Left renal cortex interstitium (tissue), 4 donors: ENCODE measurements around the gene RPGRIP1. TPM values are rescaled to one million over a fixed set of nuclear protein-coding genes. Genes with fewer than 3 reads are reported as not detected.
"Not testable (repeated sequence)": the region's sequence is repeated elsewhere in the genome, so short reads cannot be mapped to it uniquely, and the experiment has no call there.

Experiments
- DNase-seq, 4 donors: peaks; one replicate each; pipeline ENCODE4 v3.0.0-alpha.2; 2013; ENCODE audit warnings: low read depth in 4 of 4, low spot score in 2 of 4, missing footprints in 1 of 4
- polyA plus RNA-seq, 4 donors: library from polyadenylated mRNA; unstranded; fragments of 120-200 nt; gene quantifications; one replicate each; pipeline ENCODE4 v1.2.1, GENCODE V29; 2013; ENCODE audit not compliant: insufficient read length in 4 of 4

RPGRIP1 gene
- under 1 TPM; 0.37 to 0.81 (median 0.61) TPM for polyA plus RNA-seq

DNA sequence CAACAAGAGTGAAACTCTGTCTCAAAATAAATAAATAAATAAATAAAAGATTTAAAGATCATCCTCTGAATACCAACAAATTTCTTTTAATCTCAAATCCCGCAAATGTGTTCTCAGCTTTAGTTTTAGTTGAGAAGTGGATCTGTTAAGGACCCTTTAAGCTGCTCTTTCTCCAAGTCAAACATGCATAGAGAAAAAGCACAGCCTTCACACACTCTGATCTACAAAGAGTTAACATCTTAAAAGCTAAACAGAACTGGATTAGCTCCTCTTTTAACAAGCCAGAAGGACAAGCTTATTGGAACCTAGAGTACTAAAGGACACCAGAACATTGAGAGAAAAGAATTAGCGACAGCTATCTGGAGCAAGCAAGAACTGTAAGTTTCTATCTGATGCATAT, at the start of gene RPGRIP1:
RPGRIP1 (plus strand) TSS at position 301 of the 400 bp plus-strand sequence. CDS start 7,894 bp downstream, outside the sequence.
- DNase-seq = no peak

DNA sequence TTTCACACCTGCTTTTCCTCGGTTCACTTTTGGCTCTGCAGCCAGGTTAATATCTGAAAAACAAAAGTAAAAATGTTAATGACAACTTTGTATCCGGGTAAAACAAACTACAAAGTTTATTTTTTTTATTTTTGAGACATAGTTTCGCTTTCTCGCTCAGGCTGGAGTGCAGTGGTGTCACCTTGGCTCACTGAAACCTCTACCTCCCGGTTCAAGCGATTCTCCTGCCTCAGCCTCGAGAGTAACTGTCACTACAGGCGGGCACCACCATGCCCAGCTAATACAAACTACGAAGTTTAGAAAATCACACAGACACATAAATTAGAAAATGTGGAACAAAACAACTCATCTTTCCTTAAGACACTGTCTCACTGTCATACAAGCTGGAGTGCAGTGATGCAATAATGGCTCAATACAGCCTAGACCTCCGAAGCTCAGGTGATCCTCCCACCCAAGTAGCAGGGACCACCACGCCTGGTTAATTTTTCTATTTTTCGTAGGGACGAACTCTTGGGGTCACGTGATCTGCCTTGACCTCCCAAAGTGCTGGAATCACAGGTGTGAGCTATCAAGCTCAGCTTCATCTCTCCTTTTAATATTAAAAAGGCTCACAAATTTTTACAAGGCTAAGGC, 48.7 kb upstream of the RPGRIP1 start:
- no peak for DNase-seq

- DNase-seq = no peak
These were observed 46.3 kb upstream of the RPGRIP1 start for GRCh38 chr14:21233457-21234076.

- DNase-seq = no peak
These were observed 45.8 kb upstream of the RPGRIP1 start for GRCh38 chr14:21234112-21234511.

GRCh38 chr14:21236948-21237797, 42.7 kb upstream of the RPGRIP1 start:
- DNase-seq = no peak

DNA sequence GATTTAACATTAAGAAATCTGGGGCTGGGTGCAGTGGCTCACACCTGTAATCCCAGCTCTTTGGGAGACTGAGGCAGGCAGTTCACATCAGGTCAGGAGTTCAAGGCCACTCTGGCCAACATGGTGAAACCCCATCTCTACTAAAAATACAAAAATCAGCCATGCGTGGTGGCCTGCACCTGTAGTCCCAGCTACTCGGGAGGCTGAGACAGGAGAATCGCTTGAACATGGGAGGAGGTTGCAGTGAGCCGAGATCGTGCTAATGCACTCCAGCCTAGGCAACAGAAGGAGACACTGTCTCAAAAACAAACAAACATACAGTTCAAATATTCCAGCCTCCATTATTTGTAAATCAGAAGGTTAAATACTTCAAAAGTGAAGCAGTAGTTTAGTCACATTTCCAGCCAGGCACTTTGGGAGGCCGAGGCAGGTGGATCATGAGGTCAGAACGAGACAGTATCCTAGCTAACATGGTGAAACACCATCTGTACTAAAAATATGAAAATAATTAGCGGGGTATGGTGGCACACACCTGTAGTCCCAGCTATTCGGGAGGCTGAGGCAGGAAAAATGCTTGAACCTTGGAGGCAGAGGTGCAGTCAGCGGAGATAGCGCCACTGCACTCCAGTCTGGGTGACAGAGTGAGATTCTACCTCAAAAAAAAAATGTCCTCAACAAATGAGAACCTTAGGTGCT, 40.9 kb upstream of the RPGRIP1 start:
- no peak for DNase-seq

- no peak for DNase-seq
These were observed 39.5 kb upstream of the RPGRIP1 start for GRCh38 chr14:21240417-21240816.

- no peak for DNase-seq
These were observed 38.6 kb upstream of the RPGRIP1 start for GRCh38 chr14:21241218-21241819.

DNA sequence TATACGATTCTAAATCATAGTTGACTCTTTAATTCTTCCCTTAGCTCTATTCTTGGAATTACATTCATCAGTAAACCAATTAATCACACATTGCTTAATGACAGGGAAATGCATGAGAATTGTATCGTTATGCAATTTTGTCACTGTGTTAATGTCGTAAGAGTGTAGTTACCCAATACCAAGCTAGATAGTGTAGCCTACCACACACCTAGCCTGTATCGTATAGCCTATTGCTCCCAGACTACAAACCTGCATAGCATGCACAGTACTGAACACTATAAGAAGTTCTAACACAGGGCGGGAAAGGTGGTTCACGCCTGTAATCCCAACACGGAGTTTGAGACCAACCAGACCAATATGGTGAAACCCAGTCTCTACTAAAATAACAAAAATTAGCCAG, 35.3 kb upstream of the RPGRIP1 start:
- no peak for DNase-seq

DNA sequence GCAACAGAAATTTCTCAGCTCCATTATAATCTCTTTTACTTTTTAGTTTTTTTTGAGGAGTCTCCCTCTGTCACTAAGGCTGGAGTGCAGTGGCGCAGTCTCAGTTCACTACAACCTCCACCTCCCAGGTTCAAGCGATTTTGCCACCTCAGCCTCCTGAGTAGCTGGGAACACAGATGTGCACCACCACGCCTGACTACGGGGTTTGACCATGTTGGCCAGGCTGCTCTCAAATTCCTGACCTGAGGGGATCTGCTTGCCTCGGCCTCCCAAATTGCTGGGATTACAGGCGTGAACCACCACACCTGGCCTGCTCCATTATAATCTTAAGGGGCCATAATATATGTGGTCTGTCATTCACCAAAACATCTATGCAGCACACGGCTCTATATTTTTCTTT, 34.1 kb upstream of the RPGRIP1 start:
- no peak for DNase-seq

GRCh38 chr14:21248338-21248737, 31.5 kb upstream of the RPGRIP1 start:
- DNase-seq = no peak

DNA sequence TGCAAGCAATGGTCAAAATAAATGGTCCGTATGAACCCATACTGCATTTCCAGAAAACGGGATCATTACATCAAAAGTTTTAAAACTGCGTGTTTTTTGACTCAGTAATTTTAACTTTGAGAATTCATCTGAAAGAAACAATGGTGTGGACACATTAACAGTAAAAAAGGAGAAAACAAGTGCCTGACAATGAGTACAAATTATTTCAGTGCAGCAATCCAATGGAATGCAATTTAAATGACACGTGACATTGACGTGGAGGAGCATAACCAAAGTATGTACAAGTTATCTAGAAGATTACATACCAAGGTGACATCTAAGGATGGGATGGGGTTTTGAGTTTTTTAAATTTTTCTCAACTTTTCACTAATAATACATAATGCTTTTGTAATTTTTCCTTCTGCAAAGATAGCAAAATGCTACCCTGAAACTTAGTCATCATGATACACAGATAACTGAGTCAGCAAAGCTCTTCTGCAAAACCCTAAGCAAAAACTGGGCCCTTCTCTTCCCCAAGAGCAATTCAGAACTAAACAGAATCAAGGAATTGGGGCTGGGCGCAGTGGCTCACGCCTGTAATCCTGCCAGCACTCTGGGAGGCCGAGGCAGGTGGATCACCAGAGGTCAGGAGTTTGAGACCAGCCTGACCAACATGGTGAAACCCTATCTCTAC, 31.0 kb upstream of the RPGRIP1 start:
- DNase-seq = no peak

GRCh38 chr14:21251215-21251614, 28.7 kb upstream of the RPGRIP1 start:
- DNase-seq = no peak

- DNase-seq = no peak
These were observed 27.7 kb upstream of the RPGRIP1 start for GRCh38 chr14:21252149-21252548.

DNA sequence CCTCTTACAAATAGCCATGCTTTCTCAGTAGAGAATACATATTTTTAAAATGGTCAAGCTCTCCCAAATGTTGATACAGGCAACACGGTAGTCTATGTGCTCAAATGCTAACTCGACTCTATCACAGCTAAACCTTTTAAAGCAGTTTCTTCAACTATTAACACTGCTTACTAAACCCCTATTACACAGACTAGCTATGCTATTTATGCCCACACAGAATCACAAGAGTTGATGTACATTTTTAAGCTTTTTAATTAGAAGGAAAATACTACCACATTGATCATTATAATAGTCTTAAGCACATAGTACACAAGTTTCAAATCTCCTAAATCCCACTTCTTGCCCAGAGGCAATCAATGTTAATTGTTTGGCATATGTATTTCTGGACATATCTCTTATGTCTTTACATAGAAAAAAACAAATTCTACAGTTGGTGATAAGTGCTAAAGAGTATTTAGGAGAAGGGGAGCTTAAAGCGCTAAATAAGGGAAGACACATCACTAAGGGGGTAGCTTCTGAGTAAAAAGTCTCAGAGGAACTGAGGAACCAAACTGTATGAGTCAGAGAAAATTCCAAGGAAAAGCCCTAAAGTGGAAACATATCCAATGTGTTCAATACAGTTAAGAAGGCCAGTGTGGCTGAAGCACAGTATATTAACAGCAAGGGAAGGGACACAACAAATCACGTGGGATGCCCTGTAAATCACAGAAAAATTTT, 24.3 kb upstream of the RPGRIP1 start:
- no peak for DNase-seq

DNA sequence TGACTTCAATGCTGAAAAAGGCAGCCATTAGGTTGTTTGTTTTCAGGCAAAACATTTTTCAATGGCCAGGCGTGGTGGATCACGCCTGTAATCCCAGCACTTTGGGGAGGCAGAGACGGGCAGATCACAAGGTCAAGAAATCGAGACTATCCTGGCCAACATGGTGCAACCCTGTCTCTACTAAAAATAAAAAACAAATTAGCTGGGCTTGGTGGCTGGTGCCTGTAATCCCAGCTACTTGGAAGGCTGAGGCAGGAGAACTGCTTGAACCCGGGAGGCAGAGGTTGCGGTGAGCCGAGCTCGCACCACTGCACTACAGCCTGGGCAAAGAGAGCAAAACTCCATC, 23.8 kb upstream of the RPGRIP1 start:
- DNase-seq = not testable (repeated sequence)

GRCh38 chr14:21256539-21257393, 23.1 kb upstream of the RPGRIP1 start:
- no peak for DNase-seq

DNA sequence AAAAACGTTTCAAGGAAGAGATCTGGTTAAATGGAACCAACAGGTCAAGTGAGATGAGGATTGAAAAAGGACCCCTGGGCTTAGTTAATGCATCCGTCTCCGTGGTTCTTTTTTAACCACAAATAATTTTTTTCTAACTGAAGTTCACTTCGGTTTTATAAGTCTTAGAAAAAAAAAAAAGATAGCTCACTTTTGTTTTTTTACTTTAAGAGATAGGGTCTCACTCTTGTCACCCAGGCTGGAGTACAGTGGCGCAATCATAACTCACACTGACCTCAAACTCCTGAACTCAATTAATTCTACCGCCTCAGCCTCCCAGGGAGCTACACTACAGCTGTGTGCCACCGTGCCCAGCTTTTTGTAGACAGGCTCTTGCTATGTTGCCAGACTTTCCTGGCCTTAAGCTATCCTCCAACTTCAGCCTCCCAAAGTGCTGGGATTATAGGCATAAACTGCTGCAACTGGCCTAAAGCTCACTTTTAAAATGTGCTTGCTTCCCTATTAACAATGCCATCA, 22.4 kb upstream of the RPGRIP1 start:
- DNase-seq = no peak
